Stimulated activated CD4-positive, alpha-beta T cell treated with anti-CD3 and anti-CD28 coated beads, TNF-alpha, amount 100 ng/mL, for 48 hours (primary cell): ENCODE measurements around the gene ACOT6.
"Not testable (repeated sequence)": the region's sequence is repeated elsewhere in the genome, so short reads cannot be mapped to it uniquely, and the experiment has no call there.

Experiments used
- DNase-seq, 3 donors: peaks; one replicate each; pipeline ENCODE4 v3.0.0-alpha.2; 2020; ENCODE audit warnings: low read depth in 3 of 3

The ACOT6 gene, protein sequence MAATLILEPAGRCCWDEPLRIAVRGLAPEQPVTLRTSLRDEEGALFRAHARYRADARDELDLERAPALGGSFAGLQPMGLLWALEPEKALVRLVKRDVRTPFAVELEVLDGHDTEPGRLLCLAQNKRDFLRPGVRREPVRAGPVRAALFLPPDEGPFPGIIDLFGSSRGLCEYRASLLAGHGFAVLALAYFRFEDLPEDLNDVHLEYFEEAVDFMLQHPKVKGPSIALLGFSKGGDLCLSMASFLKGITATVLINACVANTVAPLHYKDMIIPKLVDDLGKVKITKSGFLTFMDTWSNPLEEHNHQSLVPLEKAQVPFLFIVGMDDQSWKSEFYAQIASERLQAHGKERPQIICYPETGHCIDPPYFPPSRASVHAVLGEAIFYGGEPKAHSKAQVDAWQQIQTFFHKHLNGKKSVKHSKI

DNA sequence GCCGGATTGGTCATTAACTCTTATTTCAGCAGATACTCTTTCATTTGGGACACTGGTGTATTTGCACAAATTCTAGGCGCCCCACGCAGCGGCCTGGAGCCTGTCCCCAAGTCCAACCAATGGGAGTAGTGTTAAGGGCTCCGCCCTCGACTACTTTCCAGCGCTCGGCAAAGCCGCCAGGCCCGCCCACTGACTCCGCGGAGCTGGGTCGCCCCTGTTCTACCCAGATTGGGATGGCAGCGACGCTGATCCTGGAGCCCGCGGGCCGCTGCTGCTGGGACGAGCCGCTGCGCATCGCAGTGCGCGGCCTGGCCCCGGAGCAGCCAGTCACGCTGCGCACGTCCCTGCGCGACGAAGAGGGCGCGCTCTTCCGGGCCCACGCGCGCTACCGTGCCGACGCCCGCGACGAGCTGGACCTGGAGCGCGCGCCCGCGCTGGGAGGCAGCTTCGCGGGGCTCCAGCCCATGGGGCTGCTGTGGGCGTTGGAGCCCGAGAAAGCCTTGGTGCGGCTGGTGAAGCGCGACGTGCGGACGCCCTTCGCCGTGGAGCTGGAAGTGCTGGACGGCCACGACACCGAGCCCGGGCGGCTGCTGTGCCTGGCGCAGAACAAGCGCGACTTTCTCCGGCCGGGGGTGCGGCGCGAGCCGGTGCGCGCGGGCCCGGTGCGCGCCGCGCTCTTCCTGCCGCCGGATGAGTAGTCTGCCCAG lies at the start of gene ACOT6:
Gene ACOT6 (plus strand): TSS at position 179 of the 707 bp plus-strand sequence. CDS start 55 bp downstream, at position 234.
- DNase-seq, result peak in 2 of 3 donors; percentile 44 to 58

DNA sequence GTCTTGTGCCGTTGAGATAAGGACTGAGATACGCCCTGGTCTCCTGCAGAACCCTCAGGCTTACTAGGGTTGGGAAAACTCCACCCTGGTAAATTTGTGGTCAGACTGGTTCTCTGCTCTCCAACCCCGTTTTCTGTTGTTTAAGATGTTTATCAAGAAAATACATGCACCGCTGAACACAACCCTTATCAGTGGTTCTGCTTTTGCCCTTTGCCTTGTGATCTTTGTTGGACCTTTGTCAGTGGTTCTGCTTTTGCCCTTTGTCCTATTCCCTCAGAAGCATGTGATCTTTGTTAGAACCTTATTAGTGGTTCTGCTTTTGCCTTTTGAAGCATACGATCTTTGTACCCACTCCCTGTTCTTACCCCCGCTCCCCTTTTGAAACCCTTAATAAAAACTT lies 49.6 kb upstream of the ACOT6 start:
- not testable (repeated sequence) for DNase-seq

DNA sequence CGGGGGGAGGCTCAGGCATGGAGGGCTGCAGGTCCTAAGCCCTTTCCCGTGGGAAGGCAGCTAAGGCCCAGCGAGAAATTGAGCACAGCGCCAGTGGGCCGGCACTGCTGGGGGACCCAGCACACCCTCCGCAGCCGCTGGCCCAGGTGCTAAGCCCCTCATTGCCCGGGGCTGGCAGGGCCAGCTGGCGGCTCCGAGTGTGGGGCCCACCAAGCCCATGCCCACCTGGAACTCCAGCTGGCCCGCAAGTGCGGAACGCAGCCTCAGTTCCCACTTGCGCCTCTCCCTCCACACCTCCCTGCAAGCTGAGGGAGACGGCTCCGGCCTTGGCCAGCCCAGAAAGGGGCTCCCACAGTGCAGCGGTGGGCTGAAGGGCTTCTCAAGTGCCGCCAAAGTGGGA lies 45.9 kb upstream of the ACOT6 start:
- not testable (repeated sequence) for DNase-seq

DNA sequence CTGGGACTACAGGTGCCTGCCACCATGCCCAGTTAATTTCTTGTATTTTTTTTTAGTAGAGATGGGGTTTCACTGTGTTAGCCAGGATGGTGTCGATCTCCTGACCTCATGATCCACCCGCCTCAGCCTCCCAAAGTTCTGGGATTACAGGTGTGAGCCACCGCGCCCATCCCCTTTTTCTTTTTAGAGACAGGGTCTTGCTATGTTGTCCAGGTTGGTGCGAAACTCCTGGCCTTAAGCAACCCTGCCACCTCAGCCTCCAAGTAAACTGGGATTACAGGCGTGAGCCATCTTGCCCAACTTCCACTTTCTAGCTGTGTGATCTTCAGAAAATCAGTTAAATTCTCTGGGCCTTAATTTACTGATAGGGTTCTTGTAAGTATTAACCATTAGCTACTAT lies 45.4 kb upstream of the ACOT6 start:
- not testable (repeated sequence) for DNase-seq

- DNase-seq, result no peak
These were observed 45.0 kb upstream of the ACOT6 start for GRCh38 chr14:73567358-73567757.

DNA sequence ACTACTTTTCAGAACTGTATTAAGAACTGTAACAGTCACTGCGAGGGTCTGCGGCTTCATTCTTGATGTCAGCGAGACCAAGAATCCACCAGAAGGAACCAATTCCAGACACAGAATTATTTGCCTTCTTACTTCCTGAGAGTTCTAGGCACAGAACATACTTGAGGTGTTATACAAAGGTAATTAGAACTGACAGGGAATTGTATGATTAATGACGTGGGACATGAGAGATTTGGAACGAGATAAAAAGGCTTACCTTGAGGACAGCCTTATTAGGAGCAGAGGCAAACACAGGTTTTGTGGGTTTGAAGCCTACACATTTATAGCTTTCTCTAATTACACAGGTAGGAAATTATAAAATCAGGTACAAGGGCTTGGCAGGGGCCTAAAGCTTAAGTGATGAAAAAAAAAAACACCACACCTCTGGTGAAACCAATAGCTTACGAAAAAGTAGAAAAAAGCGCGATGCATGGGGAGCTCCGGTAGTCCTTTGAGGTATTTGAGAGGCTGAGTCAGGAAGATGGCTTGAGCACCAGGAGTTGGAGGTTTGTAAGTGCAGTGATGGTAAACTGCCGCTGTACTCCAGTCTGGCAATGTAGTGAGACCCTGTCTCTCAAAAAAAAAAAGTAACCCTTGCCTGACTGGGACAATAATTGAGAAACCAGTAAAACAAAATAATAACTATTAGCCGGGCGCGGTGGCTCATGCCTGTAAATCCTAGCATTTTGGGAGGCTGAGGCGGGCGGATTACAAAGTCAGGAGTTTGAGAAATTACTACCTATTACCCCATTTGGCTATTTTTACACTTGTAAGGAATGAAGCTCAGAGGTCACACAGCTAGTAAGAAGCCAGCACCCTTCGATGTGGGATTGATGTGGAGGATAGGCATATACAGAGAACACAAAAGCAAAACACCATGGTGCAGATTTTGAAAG lies 44.1 kb upstream of the ACOT6 start:
- peak in 1 of 3 donors; percentile 5 for DNase-seq

GRCh38 chr14:73568886-73569184 lies 43.5 kb upstream of the ACOT6 start:
- not testable (repeated sequence) for DNase-seq

DNA sequence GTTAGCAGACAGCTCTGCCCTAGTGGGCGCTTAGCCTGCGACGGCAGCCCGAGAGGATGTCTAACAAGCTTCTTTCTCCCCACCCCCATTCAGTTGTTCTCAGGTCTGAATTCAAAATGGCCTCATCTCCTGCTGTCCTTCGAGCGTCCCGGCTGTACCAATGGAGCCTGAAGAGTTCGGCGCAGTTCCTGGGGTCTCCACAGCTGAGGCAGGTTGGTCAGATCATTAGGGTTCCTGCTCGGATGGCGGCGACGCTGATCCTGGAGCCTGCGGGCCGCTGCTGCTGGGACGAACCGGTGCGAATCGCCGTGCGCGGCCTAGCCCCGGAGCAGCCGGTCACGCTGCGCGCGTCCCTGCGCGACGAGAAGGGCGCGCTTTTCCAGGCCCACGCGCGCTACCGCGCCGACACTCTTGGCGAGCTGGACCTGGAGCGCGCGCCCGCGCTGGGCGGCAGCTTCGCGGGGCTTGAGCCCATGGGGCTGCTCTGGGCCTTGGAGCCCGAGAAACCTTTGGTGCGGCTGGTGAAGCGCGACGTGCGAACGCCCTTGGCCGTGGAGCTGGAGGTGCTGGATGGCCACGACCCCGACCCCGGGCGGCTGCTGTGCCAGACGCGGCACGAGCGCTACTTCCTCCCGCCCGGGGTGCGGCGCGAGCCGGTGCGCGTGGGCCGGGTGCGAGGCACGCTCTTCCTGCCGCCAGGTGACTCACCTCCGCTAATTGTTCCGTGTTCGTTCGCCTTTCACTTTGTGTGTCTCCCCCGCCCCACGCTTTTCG lies 42.9 kb upstream of the ACOT6 start, which contains the start of gene ACOT2:
Gene ACOT2 (plus strand): TSS at position 29 of the 774 bp plus-strand sequence. CDS start 28 bp downstream, at position 57.
- DNase-seq, result peak; percentile 66 to 81 (median 71)

- DNase-seq, result peak; percentile 32 to 52 (median 49)
These were observed 41.4 kb upstream of the ACOT6 start for GRCh38 chr14:73570913-73571312.

DNA sequence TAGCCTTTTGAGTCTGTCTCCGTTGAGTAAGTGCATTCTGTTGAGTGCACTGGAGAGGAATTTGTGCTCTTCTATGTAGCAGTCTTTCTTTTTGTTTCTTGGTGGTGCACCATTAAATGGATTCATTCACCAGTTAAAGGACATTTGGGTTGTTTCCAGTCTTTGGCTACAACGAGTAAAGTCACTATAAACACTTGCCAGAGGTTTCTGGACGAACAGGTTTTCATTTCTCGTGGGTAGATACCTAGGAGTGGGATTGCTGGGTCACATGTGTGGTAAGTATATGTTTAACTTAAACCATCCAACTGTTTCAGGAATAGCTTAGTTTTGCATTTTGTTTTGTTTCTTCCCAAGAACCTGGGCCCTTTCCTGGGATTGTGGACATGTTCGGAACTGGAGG lies 39.3 kb upstream of the ACOT6 start:
- DNase-seq, result not testable (repeated sequence)

- not testable (repeated sequence) for DNase-seq
These were observed 38.6 kb upstream of the ACOT6 start for GRCh38 chr14:73573740-73574139.

DNA sequence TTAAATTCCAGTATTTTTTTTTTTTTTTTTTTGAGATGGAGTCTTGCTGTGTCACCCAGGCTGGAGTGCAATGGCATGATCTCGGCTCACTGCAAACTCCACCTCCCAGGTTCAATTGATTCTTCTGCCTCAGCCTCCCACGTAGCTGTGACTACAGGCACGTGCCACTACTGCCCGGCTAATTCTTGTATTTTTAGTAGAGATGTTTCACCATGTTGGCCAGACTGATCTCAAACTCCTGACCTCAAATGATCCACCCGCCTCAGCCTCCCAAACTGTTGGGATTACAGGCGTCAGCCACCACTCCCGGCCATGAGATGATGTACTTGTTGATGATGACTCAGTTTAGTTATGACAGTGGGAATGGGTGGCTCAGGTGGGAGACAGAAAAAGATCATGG lies 38.1 kb upstream of the ACOT6 start:
- not testable (repeated sequence) for DNase-seq

- DNase-seq, result no peak
These were observed 35.9 kb upstream of the ACOT6 start for GRCh38 chr14:73576391-73576790.

DNA sequence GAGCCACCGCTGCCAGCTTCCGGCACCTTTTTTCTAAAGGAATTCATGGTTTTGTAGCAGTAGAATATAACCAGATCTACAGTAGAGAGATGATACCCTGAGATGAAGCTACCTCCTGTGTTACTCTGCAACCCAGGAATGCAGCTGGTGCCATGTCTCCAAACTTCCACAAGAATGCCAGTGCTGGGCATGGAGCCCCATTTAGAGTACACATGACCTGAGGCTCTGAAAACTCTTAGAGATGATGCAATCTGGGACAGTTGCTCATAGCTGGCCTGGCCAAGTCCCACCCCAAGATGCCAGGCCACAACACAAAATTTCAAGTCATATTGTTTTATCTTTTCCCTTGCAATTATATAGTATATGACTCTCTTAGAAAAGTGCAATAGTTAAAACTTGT lies 35.1 kb upstream of the ACOT6 start:
- DNase-seq, result not testable (repeated sequence)

GRCh38 chr14:73582102-73582979 lies 30.0 kb upstream of the ACOT6 start:
- DNase-seq, result not testable (repeated sequence)

DNA sequence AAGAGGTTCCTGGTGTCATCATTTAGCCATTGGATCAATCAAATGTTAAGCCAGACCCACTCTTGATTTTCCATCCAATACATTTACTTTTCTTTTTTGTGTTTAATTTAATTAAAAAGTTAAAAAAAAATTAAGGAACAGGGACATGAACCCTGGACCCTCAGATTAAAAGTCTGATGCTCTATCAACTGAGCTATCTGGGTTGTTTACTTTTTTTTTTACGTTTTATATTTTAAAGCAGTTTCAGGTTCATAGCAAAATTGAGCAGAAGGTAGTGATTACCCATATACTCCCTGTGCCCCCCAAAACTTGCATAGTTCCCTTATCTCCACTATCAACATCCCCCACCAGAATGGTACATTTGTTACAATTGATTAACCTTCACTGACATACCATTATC lies 23.6 kb upstream of the ACOT6 start:
- no peak for DNase-seq

- no peak for DNase-seq
These were observed 23.2 kb upstream of the ACOT6 start for GRCh38 chr14:73589116-73589515.

GRCh38 chr14:73590673-73591004 lies 21.7 kb upstream of the ACOT6 start:
- not testable (repeated sequence) for DNase-seq

GRCh38 chr14:73591690-73592449 lies 20.4 kb upstream of the ACOT6 start, which contains the start of gene ACOT4:
ACOT4 (plus strand) TSS chr14:73591873; CDS start chr14:73591960, 87 bp downstream.
- peak; percentile 12 to 32 (median 13) for DNase-seq
